Fibroblast of the aortic adventitia (primary cell): ENCODE measurements around the gene MAP2K4. TPM values are rescaled to one million over a fixed set of nuclear protein-coding genes. Genes with fewer than 3 reads are reported as not detected.

ENCODE experiments used
- DNase-seq: peaks from one replicate; pipeline ENCODE4 v3.0.0-alpha.2; 2010; ENCODE audit warnings: low read depth
- H3K4me3 ChIP-seq: 2 replicates; pipeline ENCODE4 v1.5.1; 2011; ENCODE audit warnings: low read depth, mild to moderate bottlenecking, control low read depth, low read length, moderate library complexity
- total RNA-seq: library from RNA; depleted of rRNA; stranded (reverse); fragments of >200 nt; gene quantifications from 2 replicates; pipeline ENCODE4 v1.2.3, GENCODE V29; 2012; ENCODE audit warnings: low replicate concordance
- TF ChIP-seq, protein P1 (sequence below): IDR thresholded peaks from 2 replicates; pipeline ENCODE4 v1.5.1; 2011; ENCODE audit warnings: mild to moderate bottlenecking, low read length, control low read depth, inconsistent platforms; ENCODE audit not compliant: insufficient read depth

The MAP2K4 gene
- total RNA-seq, 1 donor = 26.5 TPM

DNA sequence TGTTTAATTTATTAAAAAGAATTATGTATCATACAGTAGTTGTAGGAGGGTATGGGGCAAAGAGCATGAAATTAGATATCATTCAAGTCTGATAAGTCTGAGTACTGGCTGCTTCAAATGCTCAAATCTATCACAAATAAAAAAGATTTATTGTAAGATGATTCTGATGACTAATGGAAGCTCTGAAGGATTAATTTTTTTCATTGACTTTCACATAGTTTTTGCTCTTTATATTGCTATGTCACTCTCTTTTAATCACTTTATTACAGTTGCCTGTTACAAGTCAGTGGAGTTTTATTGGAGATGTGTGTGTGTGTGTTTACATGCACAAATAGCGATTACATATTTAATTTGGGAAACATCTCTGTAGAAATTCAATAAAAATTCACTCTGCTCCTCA, 15.0 kb downstream of the MAP2K4 start:
- H3K4me3 ChIP-seq = no peak overlapping the region
- no peak for DNase-seq
- TF ChIP-seq, protein P1, sequence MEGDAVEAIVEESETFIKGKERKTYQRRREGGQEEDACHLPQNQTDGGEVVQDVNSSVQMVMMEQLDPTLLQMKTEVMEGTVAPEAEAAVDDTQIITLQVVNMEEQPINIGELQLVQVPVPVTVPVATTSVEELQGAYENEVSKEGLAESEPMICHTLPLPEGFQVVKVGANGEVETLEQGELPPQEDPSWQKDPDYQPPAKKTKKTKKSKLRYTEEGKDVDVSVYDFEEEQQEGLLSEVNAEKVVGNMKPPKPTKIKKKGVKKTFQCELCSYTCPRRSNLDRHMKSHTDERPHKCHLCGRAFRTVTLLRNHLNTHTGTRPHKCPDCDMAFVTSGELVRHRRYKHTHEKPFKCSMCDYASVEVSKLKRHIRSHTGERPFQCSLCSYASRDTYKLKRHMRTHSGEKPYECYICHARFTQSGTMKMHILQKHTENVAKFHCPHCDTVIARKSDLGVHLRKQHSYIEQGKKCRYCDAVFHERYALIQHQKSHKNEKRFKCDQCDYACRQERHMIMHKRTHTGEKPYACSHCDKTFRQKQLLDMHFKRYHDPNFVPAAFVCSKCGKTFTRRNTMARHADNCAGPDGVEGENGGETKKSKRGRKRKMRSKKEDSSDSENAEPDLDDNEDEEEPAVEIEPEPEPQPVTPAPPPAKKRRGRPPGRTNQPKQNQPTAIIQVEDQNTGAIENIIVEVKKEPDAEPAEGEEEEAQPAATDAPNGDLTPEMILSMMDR = no peak

DNA sequence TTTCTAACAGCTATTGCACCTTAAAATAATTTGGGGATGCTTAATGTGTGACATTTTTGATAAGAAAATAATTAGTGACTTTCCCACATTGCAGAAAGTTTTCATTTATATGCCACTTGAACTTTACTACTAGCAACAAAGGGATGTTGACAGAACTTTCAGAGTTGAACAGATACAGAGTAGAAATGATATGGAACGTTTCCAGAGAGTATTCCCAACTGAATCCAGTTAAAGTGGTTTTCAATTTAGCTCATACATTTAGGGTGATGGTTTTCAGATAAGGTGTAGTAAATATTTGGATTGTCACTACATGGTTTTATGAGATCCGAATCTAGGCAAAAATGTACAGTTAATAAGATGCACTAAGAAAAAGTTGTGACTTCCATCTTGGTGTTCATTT, 17.3 kb downstream of the MAP2K4 start:
- TF ChIP-seq, protein P1 = no peak
- no peak overlapping the region for H3K4me3 ChIP-seq
- no peak for DNase-seq

DNA sequence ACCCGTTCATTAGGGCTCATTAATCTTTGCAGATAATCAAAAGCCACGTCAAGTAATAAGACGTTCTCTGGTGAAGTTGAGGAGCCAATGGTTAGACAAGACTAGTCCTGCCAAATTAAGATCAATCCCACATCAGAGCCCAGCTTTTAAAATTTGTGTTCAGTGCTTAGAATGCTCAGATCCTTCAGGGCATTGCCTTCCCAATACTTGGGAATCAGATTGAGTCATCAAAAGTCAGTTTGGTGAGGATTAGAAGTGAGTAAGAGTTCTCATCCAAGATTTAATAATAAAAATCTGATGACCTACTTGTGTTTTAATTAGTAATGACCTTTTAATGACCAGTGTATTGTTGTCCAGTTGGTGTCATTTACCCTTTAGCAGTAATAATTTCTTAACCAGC, 19.8 kb downstream of the MAP2K4 start:
- H3K4me3 ChIP-seq = no peak overlapping the region
- TF ChIP-seq, protein P1 = no peak
- DNase-seq = no peak

DNA sequence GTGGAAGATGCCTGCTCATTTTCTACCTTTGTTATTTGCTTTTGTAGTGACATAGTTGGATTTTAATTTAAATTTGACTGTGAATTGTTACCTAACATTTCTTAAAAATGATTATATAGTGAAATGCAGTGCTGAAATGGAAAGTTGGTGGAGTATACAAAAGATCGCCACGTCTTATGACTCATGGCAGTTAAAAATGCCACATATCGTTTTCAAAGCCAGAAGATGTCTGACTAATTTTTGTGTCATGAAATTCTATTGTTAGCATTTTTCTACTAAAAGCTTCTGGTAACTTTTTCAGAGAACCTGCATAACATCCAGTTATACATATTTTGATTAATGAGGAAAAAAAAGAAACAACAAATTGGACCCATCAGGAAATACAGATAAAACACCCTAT, 20.6 kb downstream of the MAP2K4 start:
- H3K4me3 ChIP-seq = no peak overlapping the region
- TF ChIP-seq, protein P1 = no peak
- DNase-seq = peak; percentile 87

DNA sequence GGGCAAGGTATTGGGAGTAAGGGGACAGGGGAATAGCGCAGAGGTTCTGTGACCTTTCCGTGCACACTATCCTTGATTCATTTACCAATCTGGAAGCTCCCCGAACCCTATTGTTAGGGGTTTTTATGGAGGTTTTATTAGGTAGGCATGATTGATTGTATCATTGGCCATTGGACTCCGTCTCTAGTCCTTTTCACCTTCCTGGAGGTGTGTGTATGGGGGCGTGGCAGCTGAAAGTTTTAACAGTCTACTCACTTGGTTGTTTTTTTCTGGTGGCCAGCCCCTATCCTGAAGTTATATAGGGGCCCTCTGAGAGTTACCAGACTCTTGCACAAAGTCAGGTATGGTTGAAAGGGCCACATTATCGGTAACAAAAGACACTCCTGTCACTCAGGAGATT, 23.0 kb downstream of the MAP2K4 start:
- DNase-seq = no peak
- TF ChIP-seq, protein P1 = no peak
- no peak overlapping the region for H3K4me3 ChIP-seq

DNA sequence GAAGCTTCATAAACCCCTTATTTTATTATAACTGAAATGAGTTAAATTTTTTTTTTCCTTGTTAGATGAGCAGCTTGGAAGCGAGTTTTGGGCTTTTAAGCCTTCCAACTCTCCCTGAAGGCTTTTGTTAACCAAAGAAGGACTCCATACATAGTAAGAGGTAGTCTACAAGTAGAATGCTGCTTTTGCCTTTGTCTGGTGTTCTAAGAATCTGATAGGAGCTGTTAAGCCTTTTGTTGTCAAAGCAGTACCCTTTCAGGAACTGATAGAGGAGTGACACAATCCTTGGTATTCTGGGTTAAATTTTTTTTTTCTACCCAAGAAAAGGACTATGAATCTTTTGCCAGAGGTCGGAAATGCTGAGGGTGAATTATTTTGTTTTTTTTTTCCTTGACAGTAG, 26.1 kb downstream of the MAP2K4 start:
- TF ChIP-seq, protein P1 = no peak
- H3K4me3 ChIP-seq = no peak overlapping the region
- DNase-seq = no peak

DNA sequence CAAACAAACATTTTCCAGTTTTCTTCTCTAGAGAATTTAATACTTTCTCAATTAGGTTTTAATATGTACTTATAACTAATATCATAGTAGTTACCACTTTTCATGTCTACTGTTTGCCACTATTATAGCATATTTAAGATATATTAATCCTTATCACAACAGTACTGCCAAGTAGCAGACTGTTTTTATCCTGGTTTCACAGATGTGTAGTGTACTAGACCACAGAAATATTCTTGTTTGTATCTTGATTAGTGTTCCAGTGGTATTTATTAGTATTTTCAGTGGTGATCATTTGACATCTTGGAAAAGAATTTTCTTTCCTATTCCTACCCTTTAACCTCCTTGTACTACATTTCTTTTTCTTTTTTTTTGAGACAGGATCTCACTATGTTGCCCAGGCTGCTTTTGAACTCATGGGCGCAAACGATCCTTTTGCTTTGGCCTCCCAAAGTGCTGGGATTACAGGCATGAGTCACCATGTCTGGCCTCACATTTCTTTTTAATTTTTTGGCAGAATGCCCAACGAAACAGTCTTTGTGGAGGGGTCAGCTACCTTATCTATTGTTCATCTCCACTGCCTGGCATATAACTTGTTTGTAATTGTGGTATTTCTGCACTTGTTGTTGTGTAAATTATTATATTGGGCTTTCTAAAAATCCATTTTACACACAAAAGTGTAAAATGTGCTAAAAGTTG, 27.2 kb downstream of the MAP2K4 start:
- TF ChIP-seq, protein P1 = no peak
- H3K4me3 ChIP-seq = no peak overlapping the region
- peak; percentile 14 for DNase-seq
